ENCODE results near the gene RGSL1.

- TF ChIP-seq CTCF (IDR thresholded peaks at IDR 0.05; ENCODE audit: poor library complexity) (no peak), EZH2phosphoT487 (IDR thresholded peaks at IDR 0.05; ENCODE audit: low read depth, severe bottlenecking, unreplicated experiment) (no peak)
Measured at GRCh38 chr1:182438326-182438725, 11.6 kb upstream of the RGSL1 start.
